HEK293 (cell line): ENCODE measurements around the gene AGPAT4.

Source experiments
- CTCF ChIP-seq: fragments of 450-650 bp; formaldehyde crosslinking; IDR thresholded peaks from 2 replicates; pipeline ENCODE4 v1.5.1; 2016; ENCODE audit warnings: missing biosample characterization, missing genetic modification characterization
- EGR2 ChIP-seq: fragments of 450-650 bp; formaldehyde crosslinking; IDR thresholded peaks from 2 replicates; pipeline ENCODE4 v1.5.1; 2016; ENCODE audit warnings: low read depth, missing biosample characterization, missing genetic modification characterization
- GLI4 ChIP-seq: fragments of 450-650 bp; formaldehyde crosslinking; IDR thresholded peaks from 2 replicates; pipeline ENCODE4 v1.5.1; 2016; ENCODE audit warnings: missing biosample characterization, missing genetic modification characterization
- HOXA7 ChIP-seq: sonication (generic); formaldehyde crosslinking; IDR thresholded peaks from 2 replicates; pipeline ENCODE4 v1.8.1; 2022; ENCODE audit warnings: missing genetic modification reagents, borderline replicate concordance
- TCF7L2 ChIP-seq: IDR thresholded peaks from 2 replicates; pipeline ENCODE4 v1.6.1; 2011; ENCODE audit warnings: low read depth, mild to moderate bottlenecking, inconsistent platforms, low read length, moderate library complexity, borderline replicate concordance
- ZBTB17 ChIP-seq: fragments of 450-650 bp; formaldehyde crosslinking; IDR thresholded peaks from 2 replicates; pipeline ENCODE4 v1.5.1; 2016; ENCODE audit warnings: missing biosample characterization, missing genetic modification characterization
- ZBTB7A ChIP-seq: fragments of 450-650 bp; formaldehyde crosslinking; IDR thresholded peaks from 2 replicates; pipeline ENCODE4 v1.5.1; 2016; ENCODE audit warnings: low read depth, missing biosample characterization, missing genetic modification characterization
- ZNF398 ChIP-seq: fragments of 450-650 bp; formaldehyde crosslinking; IDR thresholded peaks from 2 replicates; pipeline ENCODE4 v1.5.1; 2017; ENCODE audit warnings: missing biosample characterization, missing genetic modification characterization
- ZNF571 ChIP-seq: fragments of 450-650 bp; formaldehyde crosslinking; IDR thresholded peaks from 2 replicates; pipeline ENCODE4 v1.5.0; 2017; ENCODE audit warnings: missing biosample characterization, missing genetic modification characterization
- ZNF580 ChIP-seq: fragments of 450-650 bp; formaldehyde crosslinking; IDR thresholded peaks from 2 replicates; pipeline ENCODE4 v1.5.1; 2016; ENCODE audit warnings: missing biosample characterization, missing genetic modification characterization
- ZNF76 ChIP-seq: fragments of 450-650 bp; formaldehyde crosslinking; IDR thresholded peaks from 2 replicates; pipeline ENCODE4; 2016; ENCODE audit warnings: low read depth, missing biosample characterization, missing genetic modification characterization, borderline replicate concordance
- ZNF792 ChIP-seq: fragments of 450-650 bp; formaldehyde crosslinking; IDR thresholded peaks from 2 replicates; pipeline ENCODE4 v1.5.1; 2016; ENCODE audit warnings: missing biosample characterization, missing genetic modification characterization
- TF ChIP-seq, protein P1 (sequence below): fragments of 450-650 bp; formaldehyde crosslinking; IDR thresholded peaks from 2 replicates; pipeline ENCODE4 v1.5.1; 2016; ENCODE audit warnings: missing biosample characterization, missing genetic modification characterization
- TF ChIP-seq, protein P2 (sequence below): fragments of 450-650 bp; formaldehyde crosslinking; IDR thresholded peaks from 2 replicates; pipeline ENCODE4 v1.5.1; 2016; ENCODE audit warnings: missing biosample characterization, missing genetic modification characterization, low read depth

GRCh38 chr6:161163466-161164181 lies 110.2 kb downstream of the AGPAT4 start:
- TF ChIP-seq ZNF571 (tag by site-specific recombination), result no peak
- no peak for TF ChIP-seq ZNF792 (tag by site-specific recombination)
- TF ChIP-seq, protein P1, sequence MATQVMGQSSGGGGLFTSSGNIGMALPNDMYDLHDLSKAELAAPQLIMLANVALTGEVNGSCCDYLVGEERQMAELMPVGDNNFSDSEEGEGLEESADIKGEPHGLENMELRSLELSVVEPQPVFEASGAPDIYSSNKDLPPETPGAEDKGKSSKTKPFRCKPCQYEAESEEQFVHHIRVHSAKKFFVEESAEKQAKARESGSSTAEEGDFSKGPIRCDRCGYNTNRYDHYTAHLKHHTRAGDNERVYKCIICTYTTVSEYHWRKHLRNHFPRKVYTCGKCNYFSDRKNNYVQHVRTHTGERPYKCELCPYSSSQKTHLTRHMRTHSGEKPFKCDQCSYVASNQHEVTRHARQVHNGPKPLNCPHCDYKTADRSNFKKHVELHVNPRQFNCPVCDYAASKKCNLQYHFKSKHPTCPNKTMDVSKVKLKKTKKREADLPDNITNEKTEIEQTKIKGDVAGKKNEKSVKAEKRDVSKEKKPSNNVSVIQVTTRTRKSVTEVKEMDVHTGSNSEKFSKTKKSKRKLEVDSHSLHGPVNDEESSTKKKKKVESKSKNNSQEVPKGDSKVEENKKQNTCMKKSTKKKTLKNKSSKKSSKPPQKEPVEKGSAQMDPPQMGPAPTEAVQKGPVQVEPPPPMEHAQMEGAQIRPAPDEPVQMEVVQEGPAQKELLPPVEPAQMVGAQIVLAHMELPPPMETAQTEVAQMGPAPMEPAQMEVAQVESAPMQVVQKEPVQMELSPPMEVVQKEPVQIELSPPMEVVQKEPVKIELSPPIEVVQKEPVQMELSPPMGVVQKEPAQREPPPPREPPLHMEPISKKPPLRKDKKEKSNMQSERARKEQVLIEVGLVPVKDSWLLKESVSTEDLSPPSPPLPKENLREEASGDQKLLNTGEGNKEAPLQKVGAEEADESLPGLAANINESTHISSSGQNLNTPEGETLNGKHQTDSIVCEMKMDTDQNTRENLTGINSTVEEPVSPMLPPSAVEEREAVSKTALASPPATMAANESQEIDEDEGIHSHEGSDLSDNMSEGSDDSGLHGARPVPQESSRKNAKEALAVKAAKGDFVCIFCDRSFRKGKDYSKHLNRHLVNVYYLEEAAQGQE (tag by site-specific recombination), result no peak
- TF ChIP-seq, protein P2, sequence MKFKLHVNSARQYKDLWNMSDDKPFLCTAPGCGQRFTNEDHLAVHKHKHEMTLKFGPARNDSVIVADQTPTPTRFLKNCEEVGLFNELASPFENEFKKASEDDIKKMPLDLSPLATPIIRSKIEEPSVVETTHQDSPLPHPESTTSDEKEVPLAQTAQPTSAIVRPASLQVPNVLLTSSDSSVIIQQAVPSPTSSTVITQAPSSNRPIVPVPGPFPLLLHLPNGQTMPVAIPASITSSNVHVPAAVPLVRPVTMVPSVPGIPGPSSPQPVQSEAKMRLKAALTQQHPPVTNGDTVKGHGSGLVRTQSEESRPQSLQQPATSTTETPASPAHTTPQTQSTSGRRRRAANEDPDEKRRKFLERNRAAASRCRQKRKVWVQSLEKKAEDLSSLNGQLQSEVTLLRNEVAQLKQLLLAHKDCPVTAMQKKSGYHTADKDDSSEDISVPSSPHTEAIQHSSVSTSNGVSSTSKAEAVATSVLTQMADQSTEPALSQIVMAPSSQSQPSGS, result no peak
- TF ChIP-seq HOXA7, result no peak
- no peak for TF ChIP-seq CTCF
- TF ChIP-seq TCF7L2, result no peak
- TF ChIP-seq ZBTB17, result no peak
- no peak for TF ChIP-seq GLI4 (tag by site-specific recombination)
- TF ChIP-seq ZNF580, result no peak
- no peak for TF ChIP-seq ZBTB7A (tag by site-specific recombination)
- no peak for TF ChIP-seq ZNF76
- no peak for TF ChIP-seq ZNF398 (tag by site-specific recombination)
- no peak for TF ChIP-seq EGR2 (tag by site-specific recombination)
